Epithelial cell of esophagus (primary cell): ENCODE results near the gene AMDHD1.
A peak's percentile ranks its signal among the peaks of the same experiment; 100 is the strongest.
"Not testable (repeated sequence)": the region's sequence is repeated elsewhere in the genome, so short reads cannot be mapped to it uniquely, and the experiment has no call there.

ENCODE experiments used
- DNase-seq: peaks from one replicate; pipeline ENCODE4 v3.0.0; 2010; ENCODE audit warnings: low read depth
- H3K4me3 ChIP-seq: 2 replicates; pipeline ENCODE4 v1.5.1; 2011; ENCODE audit warnings: mild to moderate bottlenecking, low read length, control low read depth
- TF ChIP-seq, protein P1 (sequence below): IDR thresholded peaks from 2 replicates; pipeline ENCODE4 v1.5.1; 2011; ENCODE audit warnings: low read depth, mild to moderate bottlenecking, low read length, control low read depth, inconsistent platforms; ENCODE audit not compliant: insufficient read depth; ENCODE audit errors: missing control alignments

AMDHD1 gene

GRCh38 chr12:95963096-95963495, 20.0 kb downstream of the AMDHD1 start:
- DNase-seq = no peak
- TF ChIP-seq, protein P1, sequence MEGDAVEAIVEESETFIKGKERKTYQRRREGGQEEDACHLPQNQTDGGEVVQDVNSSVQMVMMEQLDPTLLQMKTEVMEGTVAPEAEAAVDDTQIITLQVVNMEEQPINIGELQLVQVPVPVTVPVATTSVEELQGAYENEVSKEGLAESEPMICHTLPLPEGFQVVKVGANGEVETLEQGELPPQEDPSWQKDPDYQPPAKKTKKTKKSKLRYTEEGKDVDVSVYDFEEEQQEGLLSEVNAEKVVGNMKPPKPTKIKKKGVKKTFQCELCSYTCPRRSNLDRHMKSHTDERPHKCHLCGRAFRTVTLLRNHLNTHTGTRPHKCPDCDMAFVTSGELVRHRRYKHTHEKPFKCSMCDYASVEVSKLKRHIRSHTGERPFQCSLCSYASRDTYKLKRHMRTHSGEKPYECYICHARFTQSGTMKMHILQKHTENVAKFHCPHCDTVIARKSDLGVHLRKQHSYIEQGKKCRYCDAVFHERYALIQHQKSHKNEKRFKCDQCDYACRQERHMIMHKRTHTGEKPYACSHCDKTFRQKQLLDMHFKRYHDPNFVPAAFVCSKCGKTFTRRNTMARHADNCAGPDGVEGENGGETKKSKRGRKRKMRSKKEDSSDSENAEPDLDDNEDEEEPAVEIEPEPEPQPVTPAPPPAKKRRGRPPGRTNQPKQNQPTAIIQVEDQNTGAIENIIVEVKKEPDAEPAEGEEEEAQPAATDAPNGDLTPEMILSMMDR = no peak
- no peak overlapping the region for H3K4me3 ChIP-seq

- no peak overlapping the region for H3K4me3 ChIP-seq
- peak; percentile 32 for DNase-seq
- TF ChIP-seq, protein P1 = no peak
Observed at GRCh38 chr12:95966287-95966870, 23.2 kb downstream of the AMDHD1 start.

- H3K4me3 ChIP-seq = no peak overlapping the region
- DNase-seq = no peak
- TF ChIP-seq, protein P1 = no peak
Observed at GRCh38 chr12:95967301-95967700, 24.2 kb downstream of the AMDHD1 start.

GRCh38 chr12:95969116-95969515, 26.0 kb downstream of the AMDHD1 start:
- H3K4me3 ChIP-seq, DNase-seq: not testable (repeated sequence)

DNA sequence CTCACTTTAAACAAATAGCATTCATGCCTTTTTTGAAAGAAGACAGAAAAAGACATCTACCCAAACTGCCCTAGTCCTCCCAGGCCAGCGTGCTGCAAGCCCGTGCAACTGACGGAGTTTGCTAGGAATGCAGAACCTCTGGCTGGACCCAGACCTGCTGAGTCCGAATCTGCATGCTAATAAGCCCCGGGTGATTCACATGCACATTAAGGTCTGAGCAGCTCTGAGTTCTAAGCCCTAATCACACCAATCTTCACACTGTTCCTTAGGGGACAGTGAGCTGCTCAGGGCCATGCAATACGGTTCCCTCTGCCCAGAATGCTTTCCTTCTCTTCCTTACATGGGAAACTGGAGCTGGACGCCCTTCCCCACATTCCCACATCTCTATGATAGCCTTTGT, 27.8 kb downstream of the AMDHD1 start:
- TF ChIP-seq, protein P1 = no peak
- no peak overlapping the region for H3K4me3 ChIP-seq
- peak; percentile 67 for DNase-seq

DNA sequence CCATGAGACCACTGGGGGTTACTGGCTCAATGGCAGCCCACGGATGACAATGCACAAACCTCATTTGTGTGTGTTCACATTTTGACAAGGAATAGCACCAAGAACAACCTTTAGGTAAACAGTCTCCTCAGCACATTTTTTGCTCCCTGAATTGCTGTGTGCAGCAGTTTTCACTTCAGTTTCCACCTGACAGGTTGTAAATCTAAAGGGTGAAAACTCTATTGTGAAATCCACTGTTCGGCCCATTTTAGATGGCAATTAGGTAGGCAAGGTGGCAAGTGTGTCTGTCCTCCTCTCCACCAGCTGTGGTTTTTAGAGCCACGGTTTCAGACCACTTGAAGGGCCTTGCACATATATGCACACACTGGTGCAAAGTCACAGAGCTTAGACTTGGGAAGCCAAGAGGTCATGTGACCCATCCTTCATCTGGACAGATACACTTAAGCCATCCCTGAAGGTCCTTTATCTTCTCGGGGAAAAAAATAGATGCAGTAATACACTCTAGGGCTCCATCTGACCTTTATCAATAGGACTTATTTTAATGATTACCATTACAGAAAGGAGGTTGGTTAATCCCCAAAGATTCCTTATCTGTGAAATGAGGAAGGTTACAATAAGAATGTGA, 29.8 kb downstream of the AMDHD1 start:
- H3K4me3 ChIP-seq = no peak overlapping the region
- DNase-seq = no peak
- TF ChIP-seq, protein P1 = no peak

DNA sequence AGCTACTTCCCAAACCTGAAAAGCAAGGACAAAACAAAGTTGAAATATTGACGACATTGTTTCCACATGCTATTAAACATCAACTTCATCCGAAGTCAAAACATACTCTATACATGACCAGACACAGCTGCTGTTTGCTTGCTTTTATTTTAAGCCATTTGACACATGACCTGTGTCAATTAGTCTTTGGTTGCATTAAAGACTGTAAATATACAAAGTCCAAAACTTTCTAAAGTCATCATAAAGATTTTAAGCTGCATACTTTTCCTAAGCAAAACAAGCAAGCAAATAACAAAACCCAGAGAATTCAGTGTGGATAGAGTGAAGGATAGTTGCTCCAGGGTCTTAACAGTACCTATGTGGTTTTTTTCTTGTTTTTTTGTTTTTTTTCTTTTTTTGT, 31.2 kb downstream of the AMDHD1 start:
- no peak overlapping the region for H3K4me3 ChIP-seq
- DNase-seq = no peak
- TF ChIP-seq, protein P1 = no peak
